Stimulated activated CD4-positive, alpha-beta T cell treated with anti-CD3 and anti-CD28 coated beads, TNF-alpha, amount 100 ng/mL, for 48 hours (primary cell): Measurements from ENCODE around the gene CAGE1.

Source experiments
- DNase-seq, 3 donors: peaks; one replicate each; pipeline ENCODE4 v3.0.0-alpha.2; 2020; ENCODE audit warnings: low read depth in 3 of 3

Gene CAGE1

DNA sequence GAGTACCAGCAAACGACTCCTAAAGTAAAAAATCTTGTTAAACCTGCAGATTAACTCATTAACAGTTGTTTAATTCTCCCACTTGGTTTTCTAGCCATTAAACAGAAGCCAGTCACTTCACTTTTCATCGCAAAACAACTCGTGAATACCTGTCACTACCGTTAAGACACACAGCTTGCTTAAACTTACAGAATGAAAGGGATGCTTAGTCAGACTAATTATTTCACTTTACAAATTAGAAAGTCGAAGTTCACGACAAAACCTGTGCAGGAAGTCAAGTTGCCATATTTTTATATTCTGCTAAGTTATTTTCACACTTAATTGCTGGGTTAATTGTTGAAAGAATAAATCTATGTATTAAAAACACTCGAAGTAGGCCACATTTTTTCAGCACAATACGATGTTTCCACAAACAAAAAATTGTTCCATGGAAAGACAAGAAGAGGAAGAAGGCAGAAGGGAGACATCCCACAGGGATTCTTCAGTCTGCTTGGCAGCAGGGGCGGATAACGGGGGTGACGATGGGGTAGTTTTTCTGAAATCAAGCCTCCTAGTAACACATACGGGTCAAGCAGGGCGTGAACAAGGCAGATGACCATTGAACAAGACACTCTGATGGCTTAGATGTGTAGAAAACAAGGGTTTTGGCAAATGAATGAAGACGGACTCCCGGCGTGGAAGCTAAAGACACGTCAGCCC lies 77.5 kb downstream of the CAGE1 start:
- DNase-seq: no peak

DNA sequence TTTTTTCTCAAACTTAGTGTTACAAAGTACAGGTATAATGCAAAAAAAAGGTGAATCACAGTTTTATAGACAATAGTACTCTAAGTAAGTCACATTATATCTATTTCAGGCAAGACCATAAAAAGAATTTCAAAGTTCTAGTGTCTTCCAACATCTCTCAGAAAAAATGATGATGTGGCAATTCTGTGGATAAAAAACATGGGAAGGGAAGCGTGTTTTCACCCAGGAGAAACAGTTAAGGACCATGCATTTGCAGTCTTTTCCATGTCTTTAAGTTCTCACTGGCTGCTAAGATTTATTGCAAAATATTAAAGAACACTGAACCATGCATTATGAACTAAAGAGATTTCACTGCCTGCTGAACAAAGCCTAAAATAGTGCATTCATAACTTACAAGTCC lies 78.4 kb downstream of the CAGE1 start:
- no peak for DNase-seq

DNA sequence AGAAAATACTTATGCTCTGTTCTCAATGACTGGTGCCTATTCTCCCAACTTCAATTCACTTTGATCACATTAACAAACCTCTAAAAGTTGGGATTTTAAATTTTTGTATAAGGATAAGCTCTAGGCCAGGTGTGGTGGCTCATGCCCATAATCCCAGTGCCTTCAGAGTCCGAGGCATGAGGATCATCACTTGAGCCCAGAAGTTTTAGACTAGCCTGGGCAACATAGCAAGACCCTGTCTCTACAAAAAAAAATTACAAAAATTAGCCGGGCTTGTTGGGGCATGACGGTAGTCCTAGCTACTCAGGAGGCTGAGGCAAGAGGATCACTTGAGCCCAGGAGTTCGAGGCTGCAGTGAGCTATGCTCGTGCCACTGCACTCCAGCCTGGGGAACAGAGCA lies 80.5 kb downstream of the CAGE1 start:
- DNase-seq: no peak

DNA sequence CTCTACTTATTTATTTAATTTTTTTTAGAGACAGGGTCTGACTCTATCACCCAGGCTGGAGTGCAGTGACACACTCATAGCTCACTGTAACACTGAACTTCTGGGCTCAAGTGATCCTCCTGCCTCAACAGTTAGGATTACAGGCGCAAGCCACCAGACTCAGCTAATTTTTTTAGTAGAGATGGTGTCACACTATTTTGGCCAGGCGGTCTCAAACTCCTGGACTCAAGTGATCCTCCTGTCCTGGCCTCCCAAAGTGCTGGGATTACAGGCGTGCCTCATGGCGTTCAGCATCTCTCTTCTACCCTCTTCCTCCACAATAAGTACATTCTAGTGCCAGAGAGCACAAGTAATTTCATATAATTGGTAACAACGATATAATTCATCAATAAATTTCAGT lies 82.0 kb downstream of the CAGE1 start:
- no peak for DNase-seq

DNA sequence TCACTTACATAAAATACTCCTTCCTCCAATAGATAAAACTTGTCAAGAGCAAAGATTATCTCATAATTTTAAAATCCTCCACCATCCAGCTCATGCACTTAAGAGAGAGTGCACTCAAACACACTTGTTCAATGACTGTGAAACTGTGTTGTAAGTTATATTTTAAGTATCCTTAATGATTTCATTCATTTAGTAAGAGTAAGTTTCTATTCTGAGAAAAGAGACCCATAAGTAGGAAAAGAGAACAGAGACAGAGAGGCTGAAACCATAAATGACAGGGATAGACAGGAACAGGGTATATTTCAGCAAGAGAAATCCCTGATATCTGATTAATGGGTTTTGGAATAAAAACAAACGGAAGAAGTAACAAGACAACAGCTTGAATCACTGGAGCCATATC lies 84.7 kb downstream of the CAGE1 start:
- no peak for DNase-seq

DNA sequence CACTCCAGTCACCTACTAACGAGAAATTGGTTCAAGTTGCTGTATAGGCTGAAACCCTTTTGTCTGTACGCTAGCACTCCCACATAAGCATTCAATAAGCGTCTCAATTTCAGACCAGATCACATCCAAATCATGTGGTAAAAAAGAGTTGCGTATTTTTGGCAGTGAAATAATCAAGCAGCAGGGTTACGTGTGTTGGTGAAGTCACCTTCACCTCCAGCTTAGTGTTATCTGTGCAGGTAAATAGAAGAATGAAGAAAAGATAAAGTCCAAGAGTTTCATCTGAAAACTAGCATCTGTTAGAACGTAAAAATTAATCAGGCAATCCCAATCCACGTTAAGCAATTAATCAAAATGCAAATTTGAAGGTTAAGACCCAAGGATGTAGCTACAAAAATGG lies 87.8 kb downstream of the CAGE1 start:
- DNase-seq: no peak

DNA sequence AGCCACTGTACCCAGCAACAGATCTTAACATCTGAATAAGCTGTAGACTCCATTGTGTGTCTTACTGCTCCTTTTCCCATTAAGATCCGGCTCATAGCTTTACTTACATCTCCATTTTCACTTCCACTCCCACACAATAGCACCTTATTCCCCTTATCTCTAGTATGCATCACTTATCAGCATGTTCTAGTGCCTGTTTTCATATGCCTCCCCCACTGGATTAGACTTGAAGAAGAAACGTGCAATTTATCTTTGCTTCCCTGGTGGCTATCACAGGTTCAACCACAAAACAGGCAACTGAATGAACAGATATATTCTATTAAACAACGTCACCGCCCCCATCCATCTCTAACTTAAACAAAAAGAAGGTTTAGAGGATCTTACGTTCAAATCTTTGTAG lies 88.6 kb downstream of the CAGE1 start:
- no peak for DNase-seq

DNA sequence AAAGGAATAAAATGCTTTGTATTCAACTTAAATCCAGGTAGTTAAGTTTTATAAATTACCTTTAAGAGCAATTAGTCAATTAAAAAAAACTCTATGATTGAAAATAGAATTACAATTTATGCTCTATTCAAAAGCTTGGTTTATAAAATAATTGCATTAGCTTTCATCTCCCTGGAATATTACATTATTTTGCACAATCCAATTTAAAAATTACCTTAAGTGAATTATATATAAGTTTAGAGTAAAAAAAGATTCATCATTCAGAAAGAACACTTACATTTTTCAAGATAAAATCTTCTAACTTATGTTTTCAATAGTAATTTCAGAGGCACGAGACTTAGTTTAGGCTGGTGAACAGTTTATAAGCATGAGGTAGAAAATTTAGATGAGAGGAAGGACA lies 91.4 kb downstream of the CAGE1 start:
- DNase-seq: no peak

DNA sequence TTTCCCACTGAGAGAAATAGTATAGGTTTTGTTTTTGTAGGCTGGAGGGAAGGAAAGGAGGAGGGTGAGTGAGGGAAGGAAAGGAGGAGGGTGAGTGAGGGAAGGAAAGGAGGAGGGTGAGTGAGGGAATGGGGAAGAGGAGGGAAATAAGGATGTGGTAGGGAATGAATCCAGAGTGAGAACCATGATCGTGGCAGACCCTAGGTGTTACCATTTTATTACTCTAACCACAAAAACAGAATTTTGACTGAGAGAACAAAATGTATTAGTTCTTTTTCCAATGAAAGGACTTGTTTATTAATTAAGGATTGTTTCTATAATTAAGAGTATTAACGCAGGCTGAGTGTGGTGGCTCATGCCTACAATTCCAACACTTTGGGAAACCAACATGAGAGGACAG lies 92.9 kb downstream of the CAGE1 start:
- DNase-seq: no peak

DNA sequence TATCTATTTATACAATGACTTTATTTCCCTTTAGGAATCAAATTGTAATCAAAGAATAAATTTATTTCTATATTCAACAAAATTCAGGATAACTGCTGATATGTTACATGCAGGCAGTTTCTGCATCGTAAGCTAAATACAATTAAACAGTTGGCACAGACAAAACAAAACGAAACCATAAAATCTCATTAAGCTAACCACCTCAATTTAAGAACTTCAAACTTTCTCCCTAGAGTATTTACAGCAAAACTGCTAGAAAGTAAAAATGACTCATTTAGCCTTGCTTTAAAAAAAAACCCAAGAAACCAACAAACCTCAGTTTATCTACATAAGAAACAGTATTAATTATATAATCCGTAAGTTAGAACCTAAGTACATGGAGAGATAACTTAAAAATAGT lies 93.6 kb downstream of the CAGE1 start:
- no peak for DNase-seq

DNA sequence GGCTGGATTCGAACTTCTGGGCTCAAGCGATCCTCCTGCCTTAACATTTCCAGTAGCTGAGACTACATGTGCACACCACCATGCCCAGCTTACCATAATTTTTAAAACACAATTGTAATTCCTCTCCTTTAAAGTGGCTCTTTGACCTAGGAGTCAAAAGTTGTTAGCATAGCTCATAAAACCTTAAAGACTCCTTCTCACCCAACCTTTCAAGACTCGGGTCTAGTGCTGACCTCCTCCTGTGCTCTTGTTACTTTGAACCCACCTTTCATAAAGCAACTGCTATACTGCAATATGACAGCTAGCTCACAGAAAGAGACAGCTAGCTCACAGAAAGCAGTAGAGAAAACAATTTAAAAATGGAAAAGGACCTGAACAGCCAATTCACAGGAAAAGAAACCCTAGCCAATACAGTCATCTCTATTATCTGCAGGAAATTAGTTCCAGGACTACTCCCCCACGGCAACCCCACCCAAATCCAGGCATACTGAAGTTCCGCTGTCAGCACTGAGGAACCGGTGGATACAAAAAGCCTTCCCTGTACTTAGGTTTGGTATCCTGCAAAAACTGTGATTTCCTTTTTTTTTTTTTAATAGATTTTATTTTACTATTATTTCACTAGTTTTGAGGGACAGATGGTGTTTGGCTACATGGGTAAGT lies 96.8 kb downstream of the CAGE1 start:
- no peak for DNase-seq

DNA sequence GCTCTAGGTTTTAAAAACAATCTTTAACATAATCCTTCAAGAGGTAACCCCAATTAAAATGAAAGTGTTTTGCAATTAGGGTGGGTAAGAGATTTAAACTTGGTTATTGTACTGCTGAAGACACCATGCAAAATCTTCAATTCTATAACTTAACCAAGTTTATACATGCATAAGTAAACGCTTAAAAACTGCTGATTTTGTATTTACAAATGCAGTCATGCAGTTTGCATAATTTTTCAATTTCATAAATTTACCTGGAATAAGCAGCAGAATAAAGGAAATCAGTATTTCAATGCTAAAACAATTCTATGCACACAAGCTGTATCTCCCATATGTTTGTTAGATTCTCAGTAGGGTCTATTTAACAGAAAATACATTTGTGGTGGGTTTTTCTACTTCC lies 99.5 kb downstream of the CAGE1 start:
- no peak for DNase-seq

DNA sequence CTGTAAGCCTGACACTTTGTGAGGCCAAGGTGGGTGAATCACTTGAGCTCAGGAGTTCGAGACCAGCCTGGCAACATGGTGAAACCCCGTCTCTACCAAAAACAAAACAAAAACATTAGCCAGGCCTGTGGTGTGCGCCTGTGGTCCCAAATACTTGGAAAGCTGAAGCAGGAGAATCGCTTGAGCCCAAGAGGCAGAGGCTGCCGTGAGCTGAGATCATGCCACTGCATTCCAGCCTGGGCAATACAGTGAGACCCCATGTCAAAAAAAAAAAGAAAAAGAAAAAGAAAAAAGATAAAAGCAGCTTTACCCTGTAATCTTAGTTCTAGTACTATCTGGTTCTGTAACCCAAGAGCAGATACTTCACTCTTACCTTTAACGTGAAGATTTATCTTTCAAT lies 104.1 kb downstream of the CAGE1 start:
- DNase-seq: no peak

DNA sequence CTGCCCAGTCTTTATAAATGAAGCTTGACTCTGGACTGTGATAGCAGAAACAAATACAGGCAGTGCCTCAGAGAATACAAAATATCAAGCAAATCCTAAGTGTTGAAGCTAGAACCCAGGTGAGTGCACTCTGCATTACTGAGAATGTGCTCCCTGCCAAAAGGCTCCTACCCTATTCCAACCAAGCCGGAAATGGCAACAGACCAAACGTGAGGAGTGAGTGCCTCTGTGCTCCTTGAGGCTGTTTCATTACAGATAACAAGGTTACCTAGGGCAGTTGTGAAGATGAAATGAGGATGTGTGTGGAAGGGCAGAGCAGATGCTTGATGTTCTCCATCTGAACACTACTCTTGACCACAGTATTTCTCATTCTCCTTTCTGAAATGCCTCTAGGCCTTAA lies 105.9 kb downstream of the CAGE1 start:
- no peak for DNase-seq

DNA sequence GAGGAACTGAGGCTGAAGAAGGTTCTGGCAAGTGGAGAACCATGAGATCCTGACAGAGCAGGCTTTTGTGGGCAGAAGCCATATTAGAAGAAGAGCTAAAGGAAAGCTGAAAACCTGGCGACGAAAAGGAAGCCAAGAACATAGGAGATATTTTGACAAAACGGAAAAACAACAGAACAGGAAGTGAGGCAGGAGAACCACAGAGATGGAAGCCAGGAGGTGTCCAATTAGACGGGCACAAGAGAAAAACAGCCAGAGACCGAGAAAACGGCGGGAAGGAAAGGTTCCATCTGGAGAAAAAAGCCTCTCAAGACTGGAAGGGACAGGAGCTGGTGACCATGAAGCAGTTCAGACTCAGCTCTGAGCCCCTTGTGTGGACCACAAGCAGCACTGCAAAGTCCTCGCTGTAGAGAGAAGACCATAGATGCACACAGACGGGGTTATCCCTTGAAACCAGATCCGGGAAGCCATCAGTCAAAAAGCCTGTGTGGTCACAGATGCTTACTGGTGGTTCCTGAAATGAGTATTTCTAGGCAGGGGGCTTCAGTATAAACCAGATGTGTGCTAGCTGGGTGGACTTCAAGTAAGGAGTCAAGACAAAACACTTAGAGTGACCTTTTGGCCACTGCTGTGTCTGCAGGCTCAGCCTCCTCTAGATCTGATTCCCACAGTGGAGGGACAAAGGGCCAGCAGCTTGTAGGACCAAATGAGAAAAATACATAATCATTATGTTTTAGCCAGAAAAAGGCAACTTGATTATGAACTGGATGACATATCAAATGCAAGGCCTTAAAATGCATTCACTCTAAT lies 107.2 kb downstream of the CAGE1 start:
- no peak for DNase-seq
